Measurements from ENCODE around the gene TSPAN5. TPM values are rescaled to one million over a fixed set of nuclear protein-coding genes. Genes with fewer than 3 reads are reported as not detected.

Gene TSPAN5
- total and polyA plus RNA-seq, 2 of the 4 experiments (the other 2 are of a cell fraction): 64.8 to 79.6 TPM

GRCh38 chr4:98527534-98528269 is 130.7 kb downstream of the TSPAN5 start:
- H4K91ac ChIP-seq (ENCODE audit: insufficient read depth, low read depth, low read length): no peak overlapping the region; the same call in 1 of the 2 replicates
- H2BK5ac ChIP-seq (ENCODE audit: low read depth, low read length, poor library complexity, severe bottlenecking): no peak overlapping the region
- H3K4me2 ChIP-seq (ENCODE audit: low read depth, low read length): no peak overlapping the region; the same call in 1 of the 2 replicates
- peak overlapping the region; percentile 32; the same call in 1 of the 2 replicates for H2BK120ac ChIP-seq (ENCODE audit: low read depth, low read length)
- 0 out of 2 replicates have a peak overlapping the region, but pooled peaks have one; percentile 9 for H2BK20ac ChIP-seq (ENCODE audit: low read depth, low read length)
- H3K18ac ChIP-seq (ENCODE audit: low read depth, low read length): peak overlapping the region; percentile 25
- H2BK15ac ChIP-seq (ENCODE audit: low read depth, low read length): no peak overlapping the region
- peak overlapping the region; percentile 19; the same call in 1 of the 2 replicates for H4K5ac ChIP-seq (ENCODE audit: low read depth, low read length)
- dilution Hi-C loops (cut with HindIII; ENCODE audit: low sequenced_read_pairs, unreplicated experiment): no loop called here
- H2AK5ac ChIP-seq (ENCODE audit: low read depth, low read length): 0 out of 2 replicates have a peak overlapping the region, but pooled peaks have one; percentile 27
- H3K4me3 ChIP-seq (ENCODE audit: insufficient read depth, low read depth, low read length): no peak overlapping the region
- CTCF ChIA-PET: no interaction called here
- H2AK9ac ChIP-seq (replicated peaks; ENCODE audit: low read depth, low read length, poor library complexity): no peak overlapping the region
- H3K27ac ChIP-seq (ENCODE audit: insufficient read depth, low read length): no peak overlapping the region
- no peaks in the 10 kb centered on the region for H3K9me3 ChIP-seq (ENCODE audit: control insufficient read depth, insufficient read depth, low read length)
- H2AFZ ChIP-seq (replicated peaks; ENCODE audit: low read length, poor library complexity): no peak overlapping the region
- DNase-seq: peak; percentile 17
- no peaks in the 10 kb centered on the region for H3K27me3 ChIP-seq (ENCODE audit: control insufficient read depth, insufficient read depth, low read length)
- 80% methylated on average over 1 of the region's 9 CpGs; no CpG with 5 or more reads in 1 of the 2 experiments for WGBS, 2 experiments (ENCODE audit: extremely low coverage in 2 of 2, insufficient read length in 1 of 2)
- in situ Hi-C loops (cut with MboI; ENCODE audit: low sequenced_read_pairs): no loop called here
- no peak for ATAC-seq (ENCODE audit: low read depth)
- H4K8ac ChIP-seq (ENCODE audit: low read depth in 2 of 2, low read length in 2 of 2): no peak overlapping the region
- H3K4ac ChIP-seq (ENCODE audit: low read depth, low read length): peak overlapping the region; percentile 19; the same call in 1 of the 2 replicates
- H4K20me1 ChIP-seq (ENCODE audit: insufficient read depth, low read length): no peaks in the 10 kb centered on the region; the same call in none of the 2 replicates
- intact Hi-C loops (cut with micrococcal nuclease): no loop called here
- H3K9me1 ChIP-seq (ENCODE audit: insufficient read depth, low read length): peaks cover 13% of the 10 kb centered on the region
- peaks cover 20 to 57% of the 10 kb centered on the region in 2 experiments for H3K79me1 ChIP-seq (ENCODE audit: low read depth in 1 of 2, low read length in 2 of 2)
- 0 out of 2 replicates have a peak overlapping the region, but pooled peaks have one; percentile 25 for H3K14ac ChIP-seq (replicated peaks; ENCODE audit: low read depth, low read length)
- POLR2A ChIA-PET (ENCODE audit: unreplicated experiment): no interaction called here
- no peaks in the 10 kb centered on the region for H3K36me3 ChIP-seq (ENCODE audit: control insufficient read depth, insufficient read depth, low read length)
- BruUV-seq (replicated peaks): no TSS peak
- no peak overlapping the region for H3K23ac ChIP-seq (ENCODE audit: low read depth, low read length)
- H3K9ac ChIP-seq (ENCODE audit: low read depth, low read length): no peak overlapping the region
- TF ChIP-seq CEBPB (IDR thresholded peaks at IDR 0.05; ENCODE audit: low read depth, low read length): 0 out of 2 replicates have a peak, but pooled peaks have one; percentile 16
- no peak for TF ChIP-seq POLR2A (IDR thresholded peaks at IDR 0.05; ENCODE audit: low read depth, low read length)
- no peak for TF ChIP-seq SMC3 (IDR thresholded peaks at IDR 0.05; ENCODE audit: low read depth, low read length)
- peaks cover 17% of the 10 kb centered on the region for H3K4me1 ChIP-seq (ENCODE audit: control insufficient read depth, insufficient read depth, low read length)
- H3K56ac ChIP-seq (ENCODE audit: extremely low read depth, insufficient read depth, low read length): no peak overlapping the region

All from IMR-90 (cell line).